Astrocyte (in vitro differentiated cells and primary cell): ENCODE results near the gene SRF. TPM values are rescaled to one million over a fixed set of nuclear protein-coding genes. Genes with fewer than 3 reads are reported as not detected.

ENCODE experiments used
- DNase-seq: peaks from one replicate; pipeline ENCODE4 v3.0.0-alpha.2; 2010; ENCODE audit warnings: low read depth
- FAIRE-seq: peaks from 2 replicates; lab custom pipeline; 2011; peaks lifted over from hg19 to GRCh38; lab: Jason Lieb, UNC
- H2AFZ ChIP-seq: 2 replicates; pipeline ENCODE4 v1.6.0; 2012; ENCODE audit warnings: low read depth, low read length, inconsistent platforms
- H3K27ac ChIP-seq: 2 replicates; pipeline ENCODE4 v1.5.1; 2011; ENCODE audit warnings: low read depth, low read length, inconsistent platforms
- H3K27me3 ChIP-seq: 2 replicates; pipeline ENCODE4 v1.6.0; 2011; ENCODE audit warnings: low read length, inconsistent platforms; ENCODE audit not compliant: insufficient read depth
- H3K36me3 ChIP-seq: 2 replicates; pipeline ENCODE4 v1.5.1; 2011; ENCODE audit warnings: low read length, inconsistent platforms; ENCODE audit not compliant: insufficient read depth
- H3K4me1 ChIP-seq: 2 replicates; pipeline ENCODE4 v1.5.1; 2011; ENCODE audit warnings: low read length, inconsistent platforms; ENCODE audit not compliant: insufficient read depth
- H3K4me2 ChIP-seq: 2 replicates; pipeline ENCODE4 v1.6.0; 2012; ENCODE audit warnings: low read length, inconsistent platforms
- H3K4me3 ChIP-seq: 2 replicates; pipeline ENCODE4 v1.5.1; 2011; ENCODE audit warnings: low read depth, mild to moderate bottlenecking, low read length, inconsistent platforms; ENCODE audit not compliant: insufficient read depth
- H3K79me2 ChIP-seq: 2 replicates; pipeline ENCODE4 v1.6.0; 2012; ENCODE audit warnings: mild to moderate bottlenecking, low read length, inconsistent platforms; ENCODE audit not compliant: insufficient read depth
- H3K9ac ChIP-seq: 2 replicates; pipeline ENCODE4 v1.6.0; 2012; ENCODE audit warnings: mild to moderate bottlenecking, low read length, inconsistent platforms
- H3K9me3 ChIP-seq: 2 replicates; pipeline ENCODE4 v1.5.1; 2012; ENCODE audit warnings: low read depth, mild to moderate bottlenecking, low read length, inconsistent platforms; ENCODE audit not compliant: insufficient read depth
- H4K20me1 ChIP-seq: 2 replicates; pipeline ENCODE4 v1.6.0; 2012; ENCODE audit warnings: low read length, inconsistent platforms; ENCODE audit not compliant: insufficient read depth
- H3K27ac Mint-ChIP-seq: one replicate; pipeline ENCODE4 v1.8.0; 2021; ENCODE audit warnings: mild to moderate bottlenecking, mixed read lengths; ENCODE audit not compliant: unreplicated experiment
- H3K27me3 Mint-ChIP-seq: one replicate; pipeline ENCODE4 v1.8.0; 2021; ENCODE audit warnings: low read depth, mixed read lengths; ENCODE audit not compliant: unreplicated experiment
- H3K36me3 Mint-ChIP-seq: one replicate; pipeline ENCODE4 v1.8.0; 2021; ENCODE audit warnings: low read depth, mixed read lengths; ENCODE audit not compliant: unreplicated experiment
- H3K4me1 Mint-ChIP-seq: one replicate; pipeline ENCODE4 v1.8.0; 2021; ENCODE audit warnings: low read depth, mixed read lengths; ENCODE audit not compliant: unreplicated experiment
- H3K4me3 Mint-ChIP-seq: one replicate; pipeline ENCODE4 v1.8.0; 2021; ENCODE audit warnings: mild to moderate bottlenecking, moderate library complexity, mixed read lengths; ENCODE audit not compliant: unreplicated experiment
- H3K9me3 Mint-ChIP-seq: one replicate; pipeline ENCODE4 v1.8.0; 2021; ENCODE audit warnings: mild to moderate bottlenecking, mixed read lengths; ENCODE audit not compliant: unreplicated experiment
- EZH2 ChIP-seq: IDR thresholded peaks from 2 replicates; pipeline ENCODE4 v1.6.1; 2012; ENCODE audit warnings: mild to moderate bottlenecking, low read length, inconsistent platforms; ENCODE audit not compliant: insufficient read depth
- total RNA-seq: library from RNA; stranded (reverse); gene quantifications from 2 replicates; pipeline ENCODE4 v1.2.1, GENCODE V29; 2021
- TF ChIP-seq, protein P1 (sequence below): IDR thresholded peaks from 2 replicates; pipeline ENCODE4 v1.5.1; 2011; ENCODE audit warnings: low read depth, mild to moderate bottlenecking, inconsistent platforms, low read length, moderate library complexity; ENCODE audit not compliant: insufficient read depth

The SRF gene
- total RNA-seq, 1 donor from 2014 or later = 53.5 TPM

DNA sequence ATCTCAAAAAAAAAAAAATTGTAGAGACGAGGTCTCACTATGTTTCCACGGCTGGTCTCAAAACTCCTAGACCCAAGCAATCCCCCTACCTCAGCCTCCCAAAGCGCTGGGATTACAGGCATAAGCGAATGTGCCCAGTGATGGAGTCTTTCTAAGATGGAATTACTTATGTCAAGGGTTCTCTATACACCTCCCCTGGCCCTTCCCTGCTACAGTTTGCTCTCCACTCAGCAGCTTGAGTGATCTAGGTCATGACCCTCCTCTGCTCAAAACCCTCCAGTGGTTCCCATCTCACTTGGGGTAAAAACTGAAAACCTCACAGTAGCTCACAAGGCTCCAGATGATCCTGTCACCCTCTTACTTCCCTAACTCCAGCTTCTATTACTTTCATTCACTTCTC is 60.0 kb downstream of the SRF start:
- H4K20me1 ChIP-seq = no peaks in the 10 kb centered on the region
- Mint-ChIP-seq H3K27ac (no peak overlapping the region), H3K9me3 (no peaks in the 10 kb centered on the region), H3K4me1 (no peaks in the 10 kb centered on the region), H3K36me3 (no peaks in the 10 kb centered on the region), H3K27me3 (peaks cover 27% of the 10 kb centered on the region), H3K4me3 (no peak overlapping the region)
- peaks cover 8% of the 10 kb centered on the region for H3K27me3 ChIP-seq
- DNase-seq (no peak), FAIRE-seq (no peak)
- no peaks in the 10 kb centered on the region for H3K9me3 ChIP-seq
- no peak overlapping the region for H3K4me3 ChIP-seq
- no peak for TF ChIP-seq EZH2
- TF ChIP-seq, protein P1, sequence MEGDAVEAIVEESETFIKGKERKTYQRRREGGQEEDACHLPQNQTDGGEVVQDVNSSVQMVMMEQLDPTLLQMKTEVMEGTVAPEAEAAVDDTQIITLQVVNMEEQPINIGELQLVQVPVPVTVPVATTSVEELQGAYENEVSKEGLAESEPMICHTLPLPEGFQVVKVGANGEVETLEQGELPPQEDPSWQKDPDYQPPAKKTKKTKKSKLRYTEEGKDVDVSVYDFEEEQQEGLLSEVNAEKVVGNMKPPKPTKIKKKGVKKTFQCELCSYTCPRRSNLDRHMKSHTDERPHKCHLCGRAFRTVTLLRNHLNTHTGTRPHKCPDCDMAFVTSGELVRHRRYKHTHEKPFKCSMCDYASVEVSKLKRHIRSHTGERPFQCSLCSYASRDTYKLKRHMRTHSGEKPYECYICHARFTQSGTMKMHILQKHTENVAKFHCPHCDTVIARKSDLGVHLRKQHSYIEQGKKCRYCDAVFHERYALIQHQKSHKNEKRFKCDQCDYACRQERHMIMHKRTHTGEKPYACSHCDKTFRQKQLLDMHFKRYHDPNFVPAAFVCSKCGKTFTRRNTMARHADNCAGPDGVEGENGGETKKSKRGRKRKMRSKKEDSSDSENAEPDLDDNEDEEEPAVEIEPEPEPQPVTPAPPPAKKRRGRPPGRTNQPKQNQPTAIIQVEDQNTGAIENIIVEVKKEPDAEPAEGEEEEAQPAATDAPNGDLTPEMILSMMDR = no peak
- no peak overlapping the region for H3K4me2 ChIP-seq
- H3K4me1 ChIP-seq = no peaks in the 10 kb centered on the region
- H2AFZ ChIP-seq = no peak overlapping the region
- no peak overlapping the region for H3K9ac ChIP-seq
- no peaks in the 10 kb centered on the region for H3K79me2 ChIP-seq
- no peaks in the 10 kb centered on the region for H3K36me3 ChIP-seq
- H3K27ac ChIP-seq = no peak overlapping the region

Other genes starting within 250 kb of the SRF start
- 37.1 and 37.4 TPM in 2 replicates for gene CNPY3, start 241.8 kb upstream of the SRF start, total RNA-seq
- 0.68 TPM in 1 of 2 replicates, not detected in the other for gene GNMT, start 210.5 kb upstream of the SRF start, total RNA-seq
- gene PEX6, start 192.1 kb upstream of the SRF start, total RNA-seq = 22.7 and 27.1 TPM in 2 replicates
- gene PPP2R5D, start 186.7 kb upstream of the SRF start, total RNA-seq = 48.0 and 53.0 TPM in 2 replicates
- gene MEA1, start 157.3 kb upstream of the SRF start, total RNA-seq = 54.2 and 55.9 TPM in 2 replicates
- 67.4 and 69.6 TPM in 2 replicates for gene KLHDC3, start 157.0 kb upstream of the SRF start, total RNA-seq
- gene RRP36, start 149.6 kb upstream of the SRF start, total RNA-seq = 68.6 and 77.9 TPM in 2 replicates
- gene CUL7, start 117.4 kb upstream of the SRF start, total RNA-seq = 21.2 and 26.3 TPM in 2 replicates
- gene MRPL2, start 111.8 kb upstream of the SRF start, total RNA-seq = 47.4 and 59.7 TPM in 2 replicates
- gene KLC4, start 111.6 kb upstream of the SRF start, total RNA-seq = 34.1 and 35.4 TPM in 2 replicates
- 506 and 728 TPM in 2 replicates for gene PTK7, start 95.0 kb upstream of the SRF start, total RNA-seq
- gene CUL9, start 10.9 kb downstream of the SRF start, total RNA-seq = 11.1 TPM in 2 replicates
- 15.1 and 17.6 TPM in 2 replicates for gene DNPH1, start 58.2 kb downstream of the SRF start, total RNA-seq
- 0.14 TPM in 1 of 2 replicates, not detected in the other for gene TTBK1, start 72.2 kb downstream of the SRF start, total RNA-seq
- not detected in 2 replicates for gene SLC22A7, start 127.0 kb downstream of the SRF start, total RNA-seq
- gene CRIP3, start 137.6 kb downstream of the SRF start, total RNA-seq = not detected in 2 replicates
- gene ZNF318, start 198.4 kb downstream of the SRF start, total RNA-seq = 9.8 and 10.9 TPM in 2 replicates